HG02798 (cell line): Measurements from ENCODE around the gene SLCO4A1.

ENCODE experiments used
- ATAC-seq: cut with Tn5 transposase; IDR thresholded peaks from one replicate; pipeline ENCODE4 v1.9.1; 2021; ENCODE audit warnings: mild to moderate bottlenecking; ENCODE audit not compliant: unreplicated experiment, poor library complexity

The SLCO4A1 gene

DNA sequence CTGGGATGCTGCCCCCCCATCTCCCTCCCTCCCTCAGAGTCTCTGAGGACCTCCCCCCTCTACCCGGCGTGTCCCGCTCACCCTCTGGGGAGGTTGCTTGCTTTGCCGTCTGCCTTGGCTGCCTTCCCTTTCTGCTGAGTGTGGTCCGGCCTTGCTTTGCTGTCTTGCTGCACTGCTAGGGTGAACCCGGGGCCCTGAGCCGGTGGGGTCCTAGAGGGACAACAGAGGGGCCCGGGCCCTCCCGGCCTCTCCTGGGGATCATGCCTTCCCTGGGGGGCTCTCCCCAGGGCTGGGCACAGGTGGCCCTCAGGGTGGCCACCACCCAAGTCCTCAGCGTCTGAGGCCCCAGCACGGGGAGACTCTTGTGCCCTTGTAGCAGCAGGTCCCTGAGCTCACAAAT, 19.3 kb downstream of the SLCO4A1 start:
- no peak for ATAC-seq

DNA sequence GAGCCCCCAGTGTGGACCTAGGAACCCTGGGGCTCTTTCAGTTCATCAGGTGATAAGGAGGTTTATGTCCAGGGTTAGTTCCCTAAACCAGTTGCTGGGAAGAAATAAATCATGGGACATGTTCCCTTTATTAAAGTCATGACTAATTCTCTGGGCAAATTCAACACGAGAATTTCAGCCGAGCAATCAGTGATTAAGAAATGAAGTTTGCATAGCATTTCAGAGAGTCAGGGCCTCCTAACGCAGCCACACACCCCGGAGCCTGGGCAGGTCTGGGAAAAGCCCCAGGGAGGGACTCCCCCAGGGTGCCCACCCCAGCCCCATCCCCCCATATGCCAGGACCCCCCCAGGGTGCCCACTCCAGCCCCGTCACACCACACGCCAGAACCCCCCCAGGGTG, 20.1 kb downstream of the SLCO4A1 start:
- no peak for ATAC-seq

DNA sequence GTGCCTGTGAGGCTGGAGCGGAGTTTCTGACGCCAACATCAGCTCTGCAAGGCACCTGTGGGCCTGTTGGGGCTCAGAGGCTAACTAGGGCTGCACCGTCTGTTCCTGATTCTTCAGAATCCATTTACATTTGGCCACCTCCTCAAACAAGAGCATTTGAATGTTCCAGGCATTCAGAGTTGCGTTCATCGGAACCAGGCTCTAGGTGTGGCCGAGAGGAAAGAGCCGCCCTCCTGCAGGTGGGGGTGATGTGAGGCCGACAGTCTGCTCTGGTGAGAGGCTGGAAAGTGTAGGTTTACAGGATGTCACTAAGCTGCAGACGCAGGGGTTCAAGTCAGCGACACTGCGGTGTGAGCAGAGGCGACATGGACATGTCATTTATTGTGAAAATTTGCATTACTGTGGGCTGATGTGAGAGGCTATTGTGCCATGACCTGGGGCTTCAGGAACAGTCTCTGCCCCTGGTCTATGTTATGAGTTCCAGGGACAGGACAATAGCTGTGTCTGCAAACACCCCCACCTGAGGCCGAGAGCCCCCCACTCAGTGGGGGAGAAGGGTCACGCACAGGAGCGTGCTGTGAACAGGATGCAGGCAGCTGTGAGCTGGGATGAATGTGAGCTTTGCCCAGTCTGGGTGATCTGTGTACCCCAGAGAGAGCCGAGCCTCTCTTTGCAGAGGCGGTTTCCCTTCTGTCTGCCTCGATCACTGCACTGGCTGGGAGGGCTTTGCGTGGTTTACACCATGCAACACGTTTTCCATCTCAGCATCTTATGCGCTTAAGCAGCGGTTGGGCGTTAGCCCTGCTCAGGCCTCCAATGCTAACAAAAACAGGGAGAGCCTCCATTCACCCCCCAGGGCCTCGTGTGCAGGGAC, 21.1 kb downstream of the SLCO4A1 start:
- ATAC-seq: no peak

DNA sequence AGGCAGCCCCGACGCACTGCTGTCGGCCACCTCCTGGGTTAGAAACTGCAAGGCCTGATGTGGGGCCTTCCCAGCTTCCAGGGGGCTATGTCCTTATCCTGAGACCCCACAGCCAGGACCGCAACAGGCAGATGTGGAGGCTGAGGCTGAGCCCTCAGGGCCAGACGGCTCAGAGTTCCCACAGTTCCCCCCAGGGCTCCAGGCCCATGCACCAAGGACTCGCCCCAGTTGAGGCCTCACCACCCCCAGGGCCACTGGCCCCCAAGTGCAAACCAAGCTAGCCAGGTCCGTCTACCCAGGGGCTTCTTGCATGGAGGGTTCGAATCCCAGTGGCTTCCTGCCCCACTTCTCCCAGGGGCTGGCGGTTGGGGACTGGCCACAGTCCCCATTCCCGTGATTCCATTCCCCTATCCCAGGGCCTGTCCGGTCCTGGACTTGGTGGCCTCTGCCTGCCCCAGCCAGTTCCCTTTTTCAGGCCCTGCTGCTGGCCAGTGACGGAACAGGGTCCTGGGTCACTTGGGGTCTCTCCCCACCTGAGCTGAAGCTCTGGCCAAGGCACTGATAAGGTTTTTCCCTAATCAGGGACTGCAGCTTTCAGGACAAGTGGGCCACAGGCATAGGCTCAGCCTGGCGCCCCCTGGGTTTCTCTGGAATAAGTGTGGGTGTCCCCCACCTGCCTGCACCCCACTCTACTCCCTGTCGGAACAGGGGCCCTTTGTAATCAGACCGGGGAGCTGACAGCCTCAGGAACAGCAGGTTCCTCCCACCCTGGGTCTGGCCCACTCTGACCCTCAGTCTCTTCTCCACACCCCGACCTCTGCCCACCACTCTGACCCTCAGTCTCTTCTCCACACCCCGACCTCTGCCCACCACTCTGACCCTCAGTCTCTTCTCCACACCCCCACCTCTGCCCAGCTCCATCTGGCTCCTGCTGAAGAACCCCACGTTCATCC, 22.0 kb downstream of the SLCO4A1 start:
- no peak for ATAC-seq

DNA sequence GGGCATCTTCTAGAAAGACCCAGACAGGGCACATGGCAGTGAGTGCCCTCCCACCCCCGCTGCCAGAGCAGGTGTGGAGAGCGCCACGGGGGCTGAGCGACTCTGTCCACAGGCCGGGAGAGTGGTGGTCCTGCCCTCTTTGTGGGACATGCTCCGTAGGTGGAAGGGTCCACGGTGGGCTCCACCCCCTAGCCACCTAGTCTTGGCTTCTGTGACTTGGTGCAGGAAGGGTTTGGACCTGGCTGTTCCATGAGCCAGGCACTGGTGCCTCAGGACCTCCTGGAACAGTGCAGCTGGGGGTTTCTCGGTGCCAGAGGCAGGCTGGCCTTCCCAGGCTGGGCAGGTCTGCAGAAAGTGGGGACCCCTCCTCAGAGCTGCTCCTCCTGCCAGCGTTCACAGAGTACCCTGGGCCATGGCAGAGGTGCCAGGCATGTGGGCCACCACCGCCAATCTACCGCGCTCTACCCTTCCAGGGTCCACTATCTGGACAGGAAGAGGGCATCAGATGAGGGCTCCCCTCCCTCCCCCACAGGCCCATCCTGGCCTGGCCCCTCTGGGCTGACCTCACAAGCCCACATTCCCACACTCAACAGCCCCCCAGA, 23.0 kb downstream of the SLCO4A1 start:
- ATAC-seq: no peak

DNA sequence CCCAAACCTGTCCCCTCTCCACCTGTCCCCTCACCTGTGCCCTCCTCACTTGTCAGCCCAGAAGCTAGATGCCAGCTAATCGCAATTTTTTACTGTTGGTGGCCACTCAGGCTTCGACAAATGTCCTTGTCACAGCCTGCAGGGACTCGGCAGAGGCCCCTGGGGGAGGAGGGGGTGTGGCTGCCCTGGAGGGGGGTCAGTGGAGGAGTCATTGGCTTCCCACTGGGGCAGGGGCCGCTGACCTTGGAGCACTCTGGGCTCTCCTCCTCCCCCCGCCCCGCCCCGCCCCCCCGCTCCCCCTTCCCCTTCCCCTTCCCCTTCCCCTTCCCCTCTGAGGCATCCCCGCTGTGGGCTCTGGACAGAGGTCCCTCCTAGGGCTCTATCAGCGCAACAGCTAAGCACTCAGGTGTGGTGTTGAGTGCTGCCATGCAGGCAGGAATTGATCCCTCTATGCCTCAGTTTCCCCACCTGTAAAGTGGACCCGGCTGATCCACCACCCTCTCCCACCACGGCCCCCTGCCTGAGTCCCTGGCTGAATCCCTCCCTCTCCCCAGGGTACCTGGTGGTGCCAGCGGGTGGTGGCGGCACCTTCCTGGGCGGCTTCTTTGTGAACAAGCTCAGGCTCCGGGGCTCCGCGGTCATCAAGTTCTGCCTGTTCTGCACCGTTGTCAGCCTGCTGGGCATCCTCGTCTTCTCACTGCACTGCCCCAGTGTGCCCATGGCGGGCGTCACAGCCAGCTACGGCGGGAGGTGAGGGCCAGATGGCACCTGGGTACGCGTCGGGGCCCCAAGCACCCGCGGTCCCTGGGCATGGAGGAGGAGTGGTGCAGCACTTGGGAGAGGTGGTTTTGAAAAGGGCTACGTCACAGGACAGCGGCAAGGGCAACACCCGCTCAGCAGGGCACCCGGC, 23.8 kb downstream of the SLCO4A1 start:
- no peak for ATAC-seq

DNA sequence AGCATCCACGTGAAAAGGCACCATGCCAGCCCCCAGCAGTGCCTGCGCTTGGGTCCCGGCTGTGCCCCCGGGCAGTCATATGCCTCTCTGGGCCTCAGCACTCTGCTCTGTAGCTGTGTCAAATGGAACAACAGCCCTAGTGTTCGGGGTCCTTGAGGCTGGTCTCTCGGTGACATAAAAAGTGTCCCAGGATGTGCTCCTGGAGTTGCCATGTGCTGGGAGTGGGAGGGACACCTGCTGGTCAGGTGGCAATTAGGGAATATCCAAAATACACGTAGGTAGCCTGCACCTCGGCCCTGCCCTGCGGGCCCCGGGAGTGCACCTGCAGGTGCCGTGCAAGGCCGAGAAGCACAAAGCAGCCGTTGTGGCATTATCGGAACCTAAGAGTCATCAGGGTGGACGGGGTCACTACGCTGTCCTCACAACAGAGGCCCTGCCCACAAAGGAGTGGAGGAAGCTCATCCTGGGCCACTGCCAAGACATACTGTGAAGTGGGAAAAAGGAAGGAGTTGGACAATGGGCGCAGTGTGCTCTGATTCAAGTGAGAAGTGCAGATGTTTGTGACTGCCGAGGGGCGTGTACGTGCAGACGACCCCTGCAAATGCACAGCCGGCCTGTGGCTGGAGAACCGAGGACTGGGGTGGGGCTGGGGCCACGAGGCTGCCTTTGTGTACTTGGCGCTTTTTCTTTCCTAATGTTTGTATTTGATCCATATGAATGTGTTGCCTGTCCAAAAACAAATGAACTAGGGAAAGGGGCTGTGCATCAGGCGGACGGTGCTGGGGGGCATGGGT, 24.6 kb downstream of the SLCO4A1 start:
- ATAC-seq: no peak

DNA sequence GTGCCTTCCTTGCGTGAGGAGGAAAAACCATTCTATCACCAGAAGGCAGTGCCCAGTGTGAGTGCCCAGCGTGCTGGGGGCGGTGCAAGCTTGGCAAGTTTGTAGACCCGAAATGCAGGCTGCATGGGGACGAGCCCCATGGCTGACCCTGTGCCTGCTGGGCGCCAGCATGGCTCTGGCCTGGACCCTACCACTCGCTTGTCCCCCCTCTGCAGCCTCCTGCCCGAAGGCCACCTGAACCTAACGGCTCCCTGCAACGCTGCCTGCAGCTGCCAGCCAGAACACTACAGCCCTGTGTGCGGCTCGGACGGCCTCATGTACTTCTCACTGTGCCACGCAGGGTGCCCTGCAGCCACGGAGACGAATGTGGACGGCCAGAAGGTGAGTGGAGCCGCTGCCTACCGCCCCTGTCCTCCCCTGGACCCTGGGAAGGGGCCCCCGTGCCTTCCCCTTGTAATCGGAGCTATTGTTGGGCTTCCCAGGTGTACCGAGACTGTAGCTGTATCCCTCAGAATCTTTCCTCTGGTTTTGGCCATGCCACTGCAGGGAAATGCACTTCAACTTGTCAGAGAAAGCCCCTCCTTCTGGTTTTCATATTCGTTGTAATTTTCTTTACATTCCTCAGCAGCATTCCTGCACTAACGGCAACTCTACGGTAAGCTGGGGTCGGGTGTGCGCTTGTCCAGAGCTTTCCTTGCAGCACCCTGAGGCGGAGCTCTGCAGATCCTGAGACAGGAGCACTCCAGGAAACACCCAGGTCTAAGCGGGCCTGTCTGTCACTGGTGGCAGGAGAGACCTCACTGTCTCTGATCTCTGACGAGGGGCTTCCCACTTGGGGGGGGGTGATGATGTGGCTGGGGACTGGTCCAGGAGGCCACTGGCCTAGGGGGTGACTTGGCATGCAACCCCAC, 25.5 kb downstream of the SLCO4A1 start:
- no peak for ATAC-seq

DNA sequence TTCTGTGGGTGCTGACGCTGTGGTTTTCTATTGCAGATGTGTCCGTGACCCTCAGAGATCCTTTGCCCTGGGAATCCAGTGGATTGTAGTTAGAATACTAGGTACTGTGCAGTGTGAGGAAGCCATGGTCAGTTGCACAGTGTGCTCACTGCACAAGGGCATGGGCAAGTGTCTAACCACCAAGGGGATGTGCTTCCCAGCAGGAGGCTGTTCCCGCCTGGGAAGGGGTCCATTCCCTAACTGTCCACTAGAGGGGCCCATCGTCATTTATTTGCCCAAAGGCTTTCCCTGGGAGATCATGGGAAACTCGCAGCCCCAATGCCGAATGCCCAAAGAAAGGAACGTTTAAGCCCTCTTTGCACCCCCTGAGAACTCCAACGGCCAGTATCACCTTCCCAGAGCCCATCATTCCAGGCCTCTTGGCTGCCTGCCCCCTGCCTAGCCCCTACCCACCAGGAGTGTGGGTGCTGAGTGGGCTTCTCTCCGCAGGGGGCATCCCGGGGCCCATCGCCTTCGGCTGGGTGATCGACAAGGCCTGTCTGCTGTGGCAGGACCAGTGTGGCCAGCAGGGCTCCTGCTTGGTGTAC, 26.2 kb downstream of the SLCO4A1 start:
- no peak for ATAC-seq

DNA sequence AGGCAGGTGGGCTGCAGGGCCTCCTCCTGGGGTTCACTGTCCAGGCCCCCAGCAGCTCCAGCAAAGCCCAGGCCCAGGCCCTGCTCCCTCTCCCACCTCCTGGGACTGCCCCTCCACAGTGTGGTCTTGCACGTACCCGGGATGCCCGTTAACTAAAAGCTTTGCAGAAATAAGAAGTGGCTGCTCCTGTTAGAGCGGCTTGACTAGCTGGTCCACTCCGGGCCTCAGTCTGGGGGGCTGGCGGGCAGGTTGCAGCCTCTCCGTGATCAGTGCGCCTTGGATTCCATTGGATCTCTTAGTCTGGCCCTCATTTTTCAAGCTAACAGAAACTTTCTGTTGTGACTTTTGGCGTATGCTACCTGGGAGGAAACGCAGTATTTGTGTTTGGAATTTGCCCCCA, 26.9 kb downstream of the SLCO4A1 start:
- ATAC-seq: no peak

DNA sequence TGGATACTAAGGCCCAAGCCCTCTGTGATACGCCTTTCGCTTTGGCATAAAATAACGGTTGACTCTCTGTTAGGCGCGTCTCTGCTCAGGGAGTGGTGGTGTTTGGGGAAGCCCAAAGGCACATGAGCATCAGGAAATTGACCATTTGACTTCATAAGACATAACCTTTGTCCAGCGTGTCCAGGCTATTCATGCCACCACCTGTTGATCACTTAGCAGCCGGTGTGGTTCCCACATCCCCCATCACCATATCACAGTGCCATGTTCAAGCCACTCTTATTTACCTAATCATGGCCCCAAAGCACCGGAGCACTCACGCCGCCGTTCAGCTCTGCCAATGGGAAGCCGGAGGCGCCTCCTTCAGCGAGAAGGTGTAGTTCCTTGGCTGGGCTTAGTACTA, 27.9 kb downstream of the SLCO4A1 start:
- no peak for ATAC-seq

DNA sequence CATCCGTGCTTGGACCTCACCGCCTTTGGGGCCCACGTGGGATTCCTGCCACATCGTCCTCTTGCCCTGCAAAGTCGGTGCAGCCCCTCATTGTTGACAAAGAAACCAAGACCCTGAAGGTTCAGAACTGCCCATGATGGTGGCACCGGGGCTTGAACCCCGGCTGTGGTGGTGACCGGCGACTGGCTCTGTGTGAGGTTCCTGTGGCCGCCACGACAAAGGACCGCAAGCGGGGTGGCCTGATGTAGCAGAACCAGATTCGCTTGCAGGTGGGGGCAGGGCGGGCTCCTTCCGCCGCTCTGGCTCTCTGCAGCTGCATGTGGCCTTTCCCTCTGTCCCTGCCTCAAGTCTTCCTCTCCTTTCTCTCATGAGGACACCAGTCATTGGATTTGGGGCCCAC, 28.7 kb downstream of the SLCO4A1 start:
- ATAC-seq: no peak

DNA sequence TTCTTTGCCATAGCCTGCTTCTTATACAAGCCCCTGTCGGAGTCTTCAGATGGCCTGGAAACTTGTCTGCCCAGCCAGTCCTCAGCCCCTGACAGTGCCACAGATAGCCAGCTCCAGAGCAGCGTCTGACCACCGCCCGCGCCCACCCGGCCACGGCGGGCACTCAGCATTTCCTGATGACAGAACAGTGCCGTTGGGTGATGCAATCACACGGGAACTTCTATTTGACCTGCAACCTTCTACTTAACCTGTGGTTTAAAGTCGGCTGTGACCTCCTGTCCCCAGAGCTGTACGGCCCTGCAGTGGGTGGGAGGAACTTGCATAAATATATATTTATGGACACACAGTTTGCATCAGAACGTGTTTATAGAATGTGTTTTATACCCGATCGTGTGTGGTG, 29.5 kb downstream of the SLCO4A1 start:
- ATAC-seq: no peak

DNA sequence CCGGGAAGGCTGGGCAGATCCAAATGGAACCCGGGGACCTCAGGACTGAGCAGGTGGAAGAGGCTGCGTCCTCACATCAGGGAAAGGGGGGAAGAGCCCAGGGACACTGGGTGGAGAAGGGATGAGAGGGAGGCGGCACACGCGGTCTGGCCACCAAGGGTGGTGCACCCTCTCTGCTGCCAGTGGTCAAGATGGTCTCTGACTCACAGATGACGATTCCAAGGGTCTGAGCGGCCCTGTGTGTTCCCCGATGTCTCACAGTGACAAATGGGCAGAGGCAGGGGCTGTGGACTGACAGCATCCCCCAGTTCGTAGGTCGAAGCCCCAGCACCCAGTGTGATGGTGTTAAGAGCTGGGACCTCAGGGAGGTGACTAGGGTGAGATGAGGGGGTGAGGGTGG, 32.1 kb downstream of the SLCO4A1 start:
- ATAC-seq: no peak

DNA sequence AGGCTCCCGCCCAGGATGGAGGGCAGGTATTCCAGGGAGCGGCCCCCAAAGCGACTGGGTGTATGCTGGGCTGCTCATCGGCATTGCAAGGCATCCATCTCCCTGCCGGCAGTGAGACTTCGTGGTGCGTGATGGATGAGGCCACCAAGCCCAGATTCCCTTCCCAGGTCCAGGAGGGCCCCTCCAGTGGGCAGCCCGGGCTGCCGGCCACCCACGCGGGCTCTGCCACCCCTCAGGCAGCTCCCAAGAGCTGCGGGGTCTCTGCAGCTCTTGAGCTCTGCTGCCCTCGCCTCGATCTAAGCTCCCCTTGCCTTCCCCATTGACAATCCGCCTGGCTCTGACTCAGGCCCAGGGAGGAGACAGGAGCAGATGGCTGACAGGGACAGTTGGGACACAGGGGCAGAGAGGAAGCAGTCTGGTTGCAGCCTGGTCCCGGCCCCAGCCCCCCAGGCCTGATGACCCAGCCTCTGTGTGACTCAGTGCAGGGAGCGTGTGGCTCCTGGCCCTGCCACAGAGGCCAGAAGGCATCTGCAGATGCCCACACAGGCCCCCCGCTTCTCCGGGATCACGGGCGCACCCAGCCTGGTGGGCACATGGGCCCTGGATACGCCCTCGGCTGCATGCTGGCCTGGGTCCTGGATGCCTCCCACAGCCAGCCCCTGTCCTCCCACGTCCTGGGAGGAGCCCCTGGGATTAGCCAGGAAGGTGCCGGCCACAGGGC, 33.0 kb downstream of the SLCO4A1 start:
- ATAC-seq: no peak

DNA sequence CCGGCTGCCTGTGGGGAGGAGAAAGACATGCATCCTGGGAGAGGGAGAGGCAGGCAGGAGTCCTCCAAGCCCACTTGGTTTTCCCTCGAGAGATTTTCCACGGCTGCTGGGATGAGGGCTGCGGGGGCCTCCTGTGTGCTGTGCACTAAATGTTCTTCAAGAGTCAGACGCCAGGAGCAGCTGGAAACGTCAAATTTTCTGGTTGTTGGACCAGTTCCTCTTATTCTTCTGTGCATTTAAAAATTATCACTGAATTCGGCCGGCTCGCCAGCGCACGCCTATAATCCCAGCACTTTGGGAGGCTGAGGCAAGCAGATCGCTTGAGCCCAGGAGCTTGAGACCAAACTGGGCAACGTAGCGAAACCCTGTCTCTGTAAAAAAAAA, 33.6 kb downstream of the SLCO4A1 start:
- no peak for ATAC-seq

DNA sequence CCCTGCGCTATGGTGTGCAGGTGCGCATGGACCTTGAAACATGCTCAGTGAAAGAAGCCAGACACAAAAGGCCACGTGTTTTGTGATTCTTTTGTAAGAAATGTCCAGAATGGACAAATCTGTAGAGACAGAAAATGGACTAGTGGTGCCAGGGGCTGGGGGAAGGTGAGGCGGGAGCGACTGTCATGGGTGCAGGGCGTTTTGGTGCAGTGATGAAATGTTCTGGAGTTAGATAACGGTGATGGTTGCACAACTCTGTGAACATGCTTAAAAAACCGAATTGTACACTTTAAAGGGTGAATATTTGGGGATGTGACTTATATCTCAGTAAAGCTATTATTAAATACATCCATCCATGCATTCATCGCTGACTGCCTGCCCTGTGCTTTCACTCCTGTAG, 34.7 kb downstream of the SLCO4A1 start:
- ATAC-seq: no peak
